Activated B cell treated with CpG ODN at 0.5 μM for 24 hours (primary cell): ENCODE data around the gene REV3L. TPM values are rescaled to one million over a fixed set of nuclear protein-coding genes. Genes with fewer than 3 reads are reported as not detected.
"Not testable (repeated sequence)": the region's sequence is repeated elsewhere in the genome, so short reads cannot be mapped to it uniquely, and the experiment has no call there.

ENCODE experiments used
- ATAC-seq: fragments of 200-7000 bp; cut with Tn5 transposase; one replicate; pipeline ENCODE4 v1.10.0; 2021; ENCODE audit warnings: low read depth, mild to moderate bottlenecking, moderate library complexity
- CTCF ChIA-PET: fragments of 350-600 bp; sonication (Branson Sonifier 250); formaldehyde crosslinking; loops from one replicate; lab custom pipeline; 2021; ENCODE audit warnings: antibody characterized with exemption; lab: Charles Lee
- POLR2A ChIA-PET: fragments of 350-600 bp; sonication (Branson Sonifier 250); formaldehyde crosslinking; loops from one replicate; lab custom pipeline; 2021; ENCODE audit warnings: antibody characterized with exemption; lab: Charles Lee
- DNase-seq: peaks from one replicate; pipeline ENCODE4 v3.0.0; 2022
- H3K27ac Mint-ChIP-seq: one replicate; pipeline ENCODE4 v1.8.0; 2020; ENCODE audit warnings: mixed read lengths
- H3K27me3 Mint-ChIP-seq: one replicate; pipeline ENCODE4 v1.8.0; 2021; ENCODE audit warnings: mixed read lengths
- H3K36me3 Mint-ChIP-seq: one replicate; pipeline ENCODE4 v1.8.0; 2021; ENCODE audit warnings: low read depth, mixed read lengths
- H3K4me1 Mint-ChIP-seq: one replicate; pipeline ENCODE4 v1.8.0; 2021; ENCODE audit warnings: mixed read lengths
- H3K4me3 Mint-ChIP-seq: one replicate; pipeline ENCODE4 v1.8.0; 2020; ENCODE audit warnings: mild to moderate bottlenecking, mixed read lengths
- H3K9me3 Mint-ChIP-seq: one replicate; pipeline ENCODE4 v1.8.0; 2020; ENCODE audit warnings: mixed read lengths
- CTCF ChIP-seq: fragments of 200-600 bp; IDR thresholded peaks from one replicate; pipeline ENCODE4 v1.8.0; 2022; ENCODE audit warnings: antibody characterized with exemption, mild to moderate bottlenecking
- intact Hi-C: fragments of 100-400 bp; cut with micrococcal nuclease; formaldehyde crosslinking; loops from one replicate; pipeline ENCODE4 v1.15.1; 2024
- total RNA-seq: library from RNA; stranded (reverse); gene quantifications from 2 replicates; pipeline ENCODE4 v1.2.3, GENCODE V29; 2022

Gene REV3L
- total RNA-seq, 1 donor from 2014 or later: 20.0 TPM

DNA sequence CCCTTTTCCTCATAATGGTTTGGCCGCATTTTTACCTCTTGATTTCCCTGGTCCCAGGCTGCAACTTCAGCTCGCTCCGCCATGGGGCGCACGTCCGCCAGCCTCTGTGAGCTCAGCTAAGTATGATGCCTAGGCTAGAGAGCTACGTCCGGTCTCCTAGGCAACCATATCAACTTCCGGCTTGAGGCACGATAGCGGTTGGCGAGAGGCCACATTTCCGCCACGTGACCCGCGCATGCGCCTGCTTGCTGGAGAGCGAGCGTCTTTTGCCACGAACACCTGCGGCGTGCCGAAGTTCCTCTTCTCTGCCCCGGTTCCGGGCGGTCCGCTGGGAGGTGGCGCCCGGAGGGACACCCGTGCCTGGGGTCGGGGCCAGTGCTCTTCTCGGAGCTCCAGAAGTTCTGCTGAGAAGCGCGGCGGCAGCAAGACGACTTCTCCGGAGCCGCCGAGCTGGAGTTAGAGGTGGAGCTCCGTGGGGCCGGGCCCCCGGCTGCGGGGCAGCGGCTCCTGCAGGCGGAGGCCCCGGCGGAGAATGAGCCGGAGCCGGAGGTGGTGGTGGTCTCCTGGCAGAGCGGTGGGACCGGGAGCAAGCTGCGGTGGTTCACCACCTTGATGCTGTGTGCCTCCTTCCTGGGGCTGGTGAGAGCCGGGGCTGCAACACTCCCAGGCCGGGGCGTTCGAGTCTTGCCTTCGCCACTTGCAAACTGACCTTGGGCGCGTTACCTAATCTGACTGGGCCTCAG, 223.8 kb downstream of the REV3L start:
- peak; percentile 89 for TF ChIP-seq CTCF
- Mint-ChIP-seq H3K4me1 (peaks cover 30% of the 10 kb centered on the region), H3K27ac (peak overlapping the region; percentile 87), H3K4me3 (peak overlapping the region; percentile 84), H3K36me3 (peaks cover 14% of the 10 kb centered on the region), H3K27me3 (no peaks in the 10 kb centered on the region), H3K9me3 (no peaks in the 10 kb centered on the region)
- POLR2A ChIA-PET: interaction anchor here (0.5 to 2.5 kb wide), 21 partner anchors 10 to 828 kb away, joined by 3 to 79 read pairs (median 4); partner anchors contain the start of genes AMD1, CDK19, FAM229B and REV3L
- intact Hi-C loops: loop anchor here (1.0 to 5.0 kb wide), 12 partner anchors 147 to 828 kb away; partner anchors contain the start of genes AMD1, CDK19, FAM229B and FYN
- ATAC-seq: peak; percentile 93
- DNase-seq: peak; percentile 97
- CTCF ChIA-PET: interaction anchor here (0.7 to 2.7 kb wide), 22 partner anchors 9 to 785 kb away, joined by 3 to 86 read pairs (median 4); partner anchors contain the start of gene REV3L

DNA sequence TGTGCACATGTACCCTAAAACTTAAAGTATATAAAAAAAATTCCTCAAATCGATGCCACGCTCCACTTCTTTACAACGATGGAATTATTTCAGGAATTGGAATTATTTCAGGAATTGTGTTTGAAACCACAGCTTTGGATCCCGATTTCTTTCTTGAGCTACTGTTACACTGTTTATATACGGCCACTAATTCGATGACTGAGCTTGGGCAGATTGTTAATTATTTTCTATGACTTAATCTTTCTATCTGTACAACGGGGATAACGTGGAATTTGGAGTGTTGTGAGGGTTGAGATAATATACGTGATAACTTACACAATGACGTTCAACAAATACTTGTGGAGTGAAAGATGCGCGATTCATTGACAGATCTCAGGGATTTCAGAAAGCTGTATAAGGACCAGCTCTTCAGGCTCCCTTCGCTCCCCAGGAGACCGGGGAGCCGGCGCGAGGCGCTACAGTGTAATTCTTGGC, 224.4 kb downstream of the REV3L start:
- H3K9me3 Mint-ChIP-seq: no peaks in the 10 kb centered on the region
- H3K4me1 Mint-ChIP-seq: peaks cover 25% of the 10 kb centered on the region
- peak overlapping the region; percentile 84 for H3K4me3 Mint-ChIP-seq
- CTCF ChIA-PET: interaction anchor here (0.7 to 2.7 kb wide), 20 partner anchors 8 to 786 kb away, joined by 3 to 86 read pairs (median 6); partner anchors contain the start of gene REV3L
- POLR2A ChIA-PET: interaction anchor here (0.5 to 2.5 kb wide), 20 partner anchors 11 to 828 kb away, joined by 3 to 79 read pairs (median 4); partner anchors contain the start of genes AMD1, CDK19, FAM229B and REV3L
- H3K36me3 Mint-ChIP-seq: peaks cover 8% of the 10 kb centered on the region
- no peak for ATAC-seq
- intact Hi-C loops: loop anchor here (1.0 to 5.0 kb wide), 12 partner anchors 148 to 829 kb away; partner anchors contain the start of genes AMD1, CDK19, FAM229B and FYN
- H3K27ac Mint-ChIP-seq: peak overlapping the region; percentile 87
- DNase-seq: no peak
- TF ChIP-seq CTCF: no peak
- no peaks in the 10 kb centered on the region for H3K27me3 Mint-ChIP-seq

GRCh38 chr6:111258010-111258409, 225.0 kb downstream of the REV3L start:
- ATAC-seq: no peak
- POLR2A ChIA-PET: interaction anchor here (0.5 to 2.5 kb wide), 2 partner anchors 66 to 226 kb away, joined by 3 to 79 read pairs; partner anchors contain the start of gene REV3L
- Mint-ChIP-seq H3K27ac (no peak overlapping the region), H3K9me3 (no peaks in the 10 kb centered on the region), H3K4me3 (no peak overlapping the region), H3K27me3 (no peaks in the 10 kb centered on the region), H3K36me3 (peaks cover 7% of the 10 kb centered on the region), H3K4me1 (peaks cover 24% of the 10 kb centered on the region)
- DNase-seq: no peak
- intact Hi-C loops: loop anchor here (5.0 kb wide), 1 partner anchor 441 kb away; the partner anchor contains the start of gene CDK19
- CTCF ChIA-PET: interaction anchor here (1.1 to 2.7 kb wide), 8 partner anchors 130 to 385 kb away, joined by 3 to 86 read pairs (median 8); no protein-coding TSS in a partner anchor
- no peak for TF ChIP-seq CTCF

GRCh38 chr6:111256646-111257045, 226.4 kb downstream of the REV3L start:
- Mint-ChIP-seq H3K36me3 (peaks cover 2% of the 10 kb centered on the region), H3K27ac (no peak overlapping the region), H3K9me3 (no peaks in the 10 kb centered on the region), H3K4me3 (no peak overlapping the region), H3K4me1 (peaks cover 19% of the 10 kb centered on the region), H3K27me3 (no peaks in the 10 kb centered on the region)
- intact Hi-C loops: loop anchor here (5.0 kb wide), 1 partner anchor 439 kb away; the partner anchor contains the start of gene CDK19
- ChIA-PET POLR2A (no interaction called here), CTCF (interaction anchor here (0.6 to 1.1 kb wide), 3 partner anchors 222 to 385 kb away, joined by 3 to 4 read pairs (median 3); no protein-coding TSS in a partner anchor)
- ATAC-seq (no peak), DNase-seq (no peak)
- TF ChIP-seq CTCF: no peak

GRCh38 chr6:111255838-111256237, 227.2 kb downstream of the REV3L start:
- H3K4me3 Mint-ChIP-seq, H3K36me3 Mint-ChIP-seq, ATAC-seq, H3K27ac Mint-ChIP-seq, CTCF ChIA-PET, POLR2A ChIA-PET, DNase-seq, H3K9me3 Mint-ChIP-seq, H3K27me3 Mint-ChIP-seq: not testable (repeated sequence)
- H3K4me1 Mint-ChIP-seq: peaks cover 15% of the 10 kb centered on the region
- intact Hi-C loops: loop anchor here (5.0 kb wide), 1 partner anchor 439 kb away; the partner anchor contains the start of gene CDK19
